NCI-H1694 treated with DMSO at 0.1 percent for 48 hours (cell line): ENCODE data around the gene YAP1.
"Not testable (repeated sequence)": the region's sequence is repeated elsewhere in the genome, so short reads cannot be mapped to it uniquely, and the experiment has no call there.

Source experiments
- DNase-seq: peaks from one replicate; lab custom pipeline; 2025; lab: John Stamatoyannopoulos, UW

Gene YAP1

DNA sequence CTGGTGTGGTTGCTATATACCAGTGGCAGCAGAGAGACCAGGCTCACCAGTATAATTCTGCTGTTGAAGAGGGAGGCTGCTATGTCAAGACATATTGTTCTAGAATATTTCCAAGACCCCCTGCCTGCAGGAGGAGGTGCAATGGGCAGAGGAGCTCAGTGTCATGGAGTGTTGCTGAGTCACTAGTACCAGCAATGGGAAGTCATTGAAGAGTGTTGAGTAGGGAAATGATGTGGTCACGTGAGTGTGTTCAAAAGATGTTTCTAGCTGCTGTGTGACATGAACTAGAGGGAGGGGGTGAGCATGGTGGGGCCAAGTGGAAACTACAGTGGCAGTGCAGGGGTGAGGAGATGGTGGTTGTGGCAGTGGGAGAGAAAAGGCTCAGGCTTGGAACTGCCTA is 130.8 kb downstream of the YAP1 start:
- no peak for DNase-seq

DNA sequence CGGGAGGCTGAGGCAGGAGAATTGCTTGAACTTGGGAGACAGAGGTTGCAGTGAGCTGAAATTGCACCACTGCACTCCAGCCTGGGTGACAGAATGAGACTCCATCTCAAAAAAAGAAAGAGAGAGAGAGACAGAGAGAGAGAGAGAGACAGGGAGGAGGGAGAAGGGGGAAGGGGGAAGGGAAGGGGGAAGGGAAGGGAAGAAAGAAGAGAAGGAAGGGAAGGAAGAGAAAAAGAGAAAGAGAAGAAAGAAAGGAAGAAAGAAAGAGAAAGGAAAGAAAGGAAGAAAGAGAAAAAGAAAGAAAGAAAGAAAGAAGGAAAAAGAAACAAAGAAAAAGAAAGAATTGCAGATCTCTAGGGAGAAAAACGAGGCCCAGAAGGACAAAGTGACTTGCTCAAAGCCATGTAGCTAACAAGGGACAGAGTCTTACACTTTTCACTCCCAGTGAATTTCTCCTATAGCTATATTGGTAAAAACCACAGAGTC is 133.2 kb downstream of the YAP1 start:
- no peak for DNase-seq

DNA sequence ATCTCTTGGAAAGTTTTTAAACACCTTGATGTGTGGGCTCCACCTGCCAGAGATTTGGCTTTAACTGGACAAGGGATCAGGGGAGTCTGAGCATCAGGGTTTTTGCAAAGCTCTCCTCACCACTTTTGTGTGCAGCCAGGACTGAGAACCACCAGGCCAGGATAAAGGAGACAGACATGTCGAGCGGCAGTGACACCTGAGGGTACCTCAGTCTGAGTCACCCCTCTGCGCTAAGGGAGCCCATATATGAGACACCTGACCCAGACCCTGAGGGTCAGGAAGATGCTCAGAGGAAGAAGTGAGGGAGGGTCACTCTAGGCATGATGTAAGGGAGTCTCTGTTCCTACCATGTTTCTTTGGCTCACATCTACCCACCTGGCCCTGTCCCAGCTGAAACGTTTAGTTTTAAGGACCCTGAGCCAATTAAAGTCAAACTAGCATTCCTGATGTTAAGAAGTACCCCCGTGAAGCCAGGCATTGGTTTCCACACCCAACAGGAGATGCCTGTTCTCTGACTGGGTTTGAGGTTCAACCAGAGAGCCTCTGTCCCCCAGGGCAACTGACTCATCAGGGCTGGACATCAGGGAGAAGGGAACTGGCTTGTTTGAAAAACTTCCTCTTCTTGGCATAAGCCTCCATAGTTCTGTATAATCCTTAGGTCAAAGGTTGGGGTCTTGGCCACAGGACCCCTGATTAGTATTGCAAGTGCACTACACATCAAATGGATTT is 134.6 kb downstream of the YAP1 start:
- DNase-seq, result no peak

DNA sequence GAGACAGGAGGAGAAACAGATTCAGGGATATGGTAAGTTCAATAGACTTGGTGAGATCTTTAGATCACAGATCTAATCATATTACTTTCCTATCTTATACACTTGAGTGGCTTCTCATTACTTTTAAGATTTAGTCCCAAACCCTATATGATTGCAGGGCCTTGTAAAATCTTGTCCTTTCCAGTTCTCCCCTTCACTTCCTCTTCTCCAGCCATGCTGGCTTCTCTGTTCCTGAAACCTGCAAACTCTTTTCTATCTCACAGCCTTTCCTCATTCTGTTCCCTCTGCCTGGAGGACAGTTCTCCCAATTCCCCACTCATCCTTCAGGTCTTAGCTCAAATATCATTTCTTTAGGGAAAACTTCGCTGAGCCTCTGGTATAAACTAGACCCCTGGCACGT is 141.2 kb downstream of the YAP1 start:
- no peak for DNase-seq

DNA sequence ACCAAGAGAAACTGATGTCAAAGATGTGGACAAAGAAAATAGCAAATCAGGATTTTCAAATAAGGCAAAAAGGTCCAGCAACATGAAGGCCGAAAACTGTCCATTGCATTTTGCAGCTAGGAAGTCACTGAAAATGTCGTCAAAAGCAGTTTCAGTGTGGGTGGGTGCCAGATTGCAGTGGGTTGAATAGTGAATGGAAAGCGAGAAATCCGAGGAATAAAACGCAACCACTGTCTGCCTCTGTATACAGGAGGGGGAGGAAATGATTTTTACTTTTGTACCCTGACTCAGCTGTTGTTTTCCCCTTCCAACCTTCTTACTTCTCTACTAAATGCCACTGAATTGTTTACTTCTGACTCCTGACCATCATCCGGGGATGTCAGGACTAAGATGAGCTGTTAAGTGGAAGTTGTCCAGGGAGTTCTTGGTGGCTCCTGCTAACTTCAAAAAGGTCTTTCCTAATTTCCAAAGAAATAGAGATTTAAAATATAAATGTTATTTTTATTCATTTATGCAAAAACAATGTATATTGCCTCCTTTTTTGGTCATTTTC is 142.2 kb downstream of the YAP1 start:
- DNase-seq, result no peak

DNA sequence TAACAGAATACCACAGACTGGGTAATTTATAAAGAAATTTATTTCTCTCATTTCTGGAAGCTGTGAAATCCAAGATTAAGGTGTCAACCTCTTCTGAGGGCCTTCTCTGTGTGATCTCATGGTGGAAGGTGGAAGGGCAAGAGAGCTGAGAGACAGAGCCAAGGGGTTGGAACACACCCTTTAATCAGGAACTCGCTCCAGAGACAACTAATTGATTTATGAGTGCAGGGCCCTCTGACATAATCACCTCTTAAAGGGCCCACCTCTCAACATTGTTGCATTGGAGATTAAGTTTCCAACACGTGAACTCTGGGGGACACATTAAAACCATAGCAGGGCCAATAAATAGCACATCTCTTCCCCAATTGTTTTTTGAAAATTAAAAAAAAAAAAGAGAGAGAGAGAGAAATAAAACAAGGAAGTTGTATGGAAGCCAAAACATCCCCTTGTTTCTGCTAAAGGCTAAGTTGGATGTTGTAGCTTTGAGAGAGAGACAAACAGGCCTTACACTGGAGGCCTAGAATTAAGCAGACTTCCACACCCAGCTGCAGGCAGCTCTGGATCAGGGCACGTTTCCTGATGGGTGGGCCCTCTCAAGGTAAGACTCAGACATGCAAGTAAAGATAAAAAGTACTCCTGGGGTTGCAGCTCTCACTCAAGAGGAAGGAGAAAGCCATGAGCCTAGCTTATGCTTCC is 142.9 kb downstream of the YAP1 start:
- no peak for DNase-seq

DNA sequence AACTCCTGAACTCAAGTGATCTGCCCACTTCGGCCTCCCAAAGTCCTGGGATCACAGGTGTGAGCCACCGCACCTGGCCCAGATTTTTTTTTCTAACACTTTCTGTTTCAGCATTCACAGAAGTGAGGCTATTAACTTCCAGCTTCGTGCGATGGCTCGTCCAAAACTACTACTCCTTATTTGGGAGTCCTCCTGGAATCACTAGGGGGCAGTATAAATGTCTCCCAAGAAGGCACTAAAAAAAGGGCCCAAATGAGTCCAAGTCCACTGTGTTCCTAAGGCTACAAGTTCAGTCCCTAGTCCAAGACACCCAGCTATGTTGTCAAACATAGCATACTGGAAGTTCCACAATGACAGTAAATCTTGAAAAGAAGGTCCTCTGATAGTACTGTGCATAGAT is 143.8 kb downstream of the YAP1 start:
- DNase-seq, result no peak

DNA sequence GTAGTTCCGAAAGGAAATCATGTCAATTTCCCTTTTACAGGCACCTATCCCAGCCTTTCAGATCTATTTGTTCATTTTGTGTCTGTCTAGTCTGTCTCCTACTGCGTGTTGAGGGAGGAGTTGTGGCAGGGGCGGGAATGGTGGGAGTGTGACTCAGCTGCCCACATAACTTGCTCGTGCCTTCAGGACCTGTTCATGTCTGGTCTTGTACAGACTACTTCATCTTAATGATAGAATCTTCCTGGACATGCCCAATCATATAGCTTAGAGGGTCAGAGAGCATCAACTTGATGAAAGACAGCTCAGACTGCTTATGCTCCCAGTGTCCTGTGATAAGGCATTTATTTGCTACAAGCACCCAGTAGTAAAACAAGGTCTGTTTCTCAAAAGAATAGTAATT is 146.0 kb downstream of the YAP1 start:
- no peak for DNase-seq

DNA sequence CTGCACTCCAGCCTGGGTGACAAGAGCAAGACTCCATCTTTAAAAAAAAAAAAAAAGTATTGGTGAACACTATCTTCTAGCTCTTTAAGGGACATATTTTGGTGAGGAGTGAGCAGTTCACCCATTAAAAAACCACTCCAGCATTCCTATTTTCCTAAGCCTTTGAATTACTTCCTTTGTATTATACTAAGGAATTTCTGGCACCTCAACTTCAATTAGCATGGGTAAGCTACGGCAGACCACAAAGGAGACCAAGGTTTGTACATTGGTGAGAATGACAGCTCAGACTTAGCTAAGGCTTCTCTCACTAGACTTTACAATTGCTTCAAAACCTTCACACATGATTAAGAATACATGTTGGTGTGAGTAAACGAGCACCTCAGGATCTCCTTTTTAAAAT is 150.0 kb downstream of the YAP1 start:
- no peak for DNase-seq

DNA sequence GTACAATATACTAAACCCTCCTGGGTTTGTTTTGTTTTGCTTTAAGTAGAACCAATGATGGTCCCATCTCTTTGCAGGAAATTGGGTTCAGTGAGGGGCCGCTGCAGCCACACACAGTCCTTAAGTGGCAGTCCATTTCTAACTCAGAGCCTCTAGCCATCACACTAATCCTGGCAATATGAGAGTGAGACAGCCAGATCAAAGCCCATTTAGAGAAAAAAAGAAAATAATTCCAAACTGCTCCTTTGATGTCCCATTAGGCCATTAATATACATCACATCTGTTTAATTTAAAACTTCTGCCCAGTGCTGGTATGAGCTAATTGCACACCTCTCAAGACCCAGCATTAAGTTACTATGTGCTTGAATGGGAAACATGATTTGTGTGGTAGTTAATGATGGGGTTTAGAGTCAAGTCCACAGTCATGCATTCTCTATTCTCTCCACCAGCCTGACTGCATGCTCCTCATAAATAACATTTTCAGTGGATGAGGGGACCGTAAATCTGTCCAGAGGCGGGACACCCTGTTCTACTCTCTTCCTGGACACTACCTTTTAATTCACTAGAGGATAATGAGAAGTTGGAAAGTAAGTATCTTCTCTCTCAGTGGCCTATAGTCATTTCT is 153.2 kb downstream of the YAP1 start:
- no peak for DNase-seq

DNA sequence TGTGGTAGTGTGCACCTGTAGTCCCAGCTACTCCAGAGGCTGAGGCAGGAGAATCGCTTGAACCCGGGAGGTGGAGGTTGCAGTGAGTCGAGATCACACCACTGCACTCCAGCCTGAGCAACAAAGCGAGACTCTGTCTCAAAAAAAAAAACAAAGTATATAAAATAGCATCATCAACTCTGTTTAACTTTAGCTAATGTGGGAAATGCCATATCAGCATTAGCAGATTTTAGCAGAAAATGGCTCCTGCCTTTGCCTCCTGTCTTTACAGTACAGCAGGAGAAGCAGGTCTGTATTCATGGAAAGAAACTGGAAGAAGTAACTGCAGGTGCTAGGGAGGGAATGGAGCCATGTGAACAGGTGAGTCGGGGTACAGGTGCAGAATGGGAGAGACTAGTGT is 154.5 kb downstream of the YAP1 start:
- not testable (repeated sequence) for DNase-seq

DNA sequence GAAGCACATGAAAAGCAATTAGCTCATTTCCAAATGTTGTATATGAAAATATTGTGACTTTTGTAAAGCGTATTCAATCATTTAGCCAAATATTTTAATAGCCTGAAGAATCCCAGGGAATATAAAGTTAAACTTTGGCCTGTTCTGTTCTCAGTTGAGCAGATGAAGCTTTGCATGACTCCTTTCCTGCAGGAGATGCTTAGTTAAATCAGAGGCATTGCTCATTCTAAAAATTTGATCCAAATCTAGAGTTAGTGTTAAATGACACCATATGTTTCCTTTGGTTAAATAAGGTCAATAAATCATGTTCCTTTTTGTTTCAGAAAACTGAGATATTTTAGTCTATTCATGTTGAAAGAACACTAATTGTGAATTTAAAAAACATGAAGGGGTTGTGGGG is 155.9 kb downstream of the YAP1 start:
- no peak for DNase-seq

DNA sequence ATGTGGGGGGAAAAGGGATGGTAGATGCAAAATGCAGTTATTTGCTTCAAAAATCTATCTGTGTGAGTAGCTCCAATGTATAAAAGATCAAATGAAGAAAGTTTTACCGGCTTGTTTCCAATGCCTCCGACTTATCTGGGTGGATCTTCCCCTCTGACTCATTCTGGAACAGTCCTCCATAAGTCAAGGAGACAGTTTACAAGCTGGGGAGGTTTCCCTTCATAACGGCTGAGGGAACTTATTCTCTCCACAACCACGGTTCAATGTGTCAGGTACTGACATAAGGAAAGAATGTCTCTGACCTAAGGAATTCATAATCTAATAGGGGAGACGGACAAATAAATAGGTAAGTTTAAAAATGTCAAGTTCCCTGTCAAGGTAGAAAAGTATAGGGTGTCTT is 157.4 kb downstream of the YAP1 start:
- no peak for DNase-seq

DNA sequence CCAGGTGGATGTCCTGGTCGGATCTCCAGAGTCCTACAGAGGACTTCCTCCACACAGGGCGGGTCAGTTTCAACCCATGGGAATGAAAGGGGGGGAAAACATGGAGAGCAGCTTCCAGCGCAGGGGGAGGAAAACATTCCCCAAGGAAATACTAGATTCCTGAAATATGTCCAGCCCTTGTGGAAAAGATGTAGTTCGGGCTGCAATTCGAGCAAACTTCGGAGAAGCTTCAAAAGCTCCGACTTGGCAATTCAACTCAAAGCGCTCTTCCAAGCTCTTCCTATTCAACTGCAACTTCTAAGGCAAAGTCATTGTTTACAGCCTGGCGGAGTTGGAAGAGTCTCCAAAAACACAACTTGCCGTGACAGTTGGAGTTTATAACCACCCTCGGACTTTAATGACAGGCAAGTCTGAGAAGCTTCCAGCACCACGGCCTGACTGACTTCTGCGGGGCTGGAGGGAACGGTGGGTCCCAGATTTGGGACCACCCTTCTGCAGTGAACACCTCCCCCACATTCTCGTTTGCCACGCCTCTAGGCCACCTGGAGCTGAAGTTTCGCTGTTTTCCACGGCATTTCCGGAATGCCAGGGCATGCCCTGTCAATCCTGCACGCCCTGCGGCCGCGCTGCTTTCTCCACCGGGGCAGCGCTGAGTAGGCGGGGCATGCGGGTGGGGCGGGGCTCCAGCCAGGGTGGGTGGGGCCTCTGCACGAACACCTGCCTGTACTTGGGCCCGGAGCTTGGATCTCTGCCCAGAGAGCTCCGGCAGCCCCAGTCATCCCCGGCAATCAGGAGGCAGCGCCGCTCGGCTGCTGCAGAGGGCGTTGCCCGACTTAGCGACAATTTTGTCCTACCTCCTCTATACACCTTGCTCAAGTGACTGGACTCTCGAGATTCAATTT is 158.1 kb downstream of the YAP1 start:
- DNase-seq, result no peak

DNA sequence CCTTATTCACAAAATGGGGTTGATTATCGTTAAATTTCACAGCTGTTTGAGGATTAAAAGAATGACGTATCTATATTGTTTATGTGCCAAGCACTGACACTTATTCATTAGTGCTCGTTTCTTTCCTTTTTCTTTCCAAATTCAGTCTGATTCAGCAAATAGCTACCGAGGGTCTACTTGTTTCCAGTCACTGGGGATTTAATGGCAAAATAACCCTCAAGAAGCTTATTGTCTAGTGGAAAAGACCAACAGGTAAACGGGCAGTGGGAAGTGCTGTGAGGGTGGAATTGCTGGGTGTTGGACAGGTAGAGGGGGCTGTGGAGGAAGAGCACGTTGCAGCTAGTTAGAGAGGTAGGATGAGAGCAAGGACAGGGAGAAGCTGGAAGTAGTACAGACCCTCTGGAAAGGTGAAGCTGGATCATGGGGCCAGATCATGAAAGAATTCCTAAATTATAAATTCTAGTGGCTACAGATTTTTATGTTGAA is 158.8 kb downstream of the YAP1 start:
- DNase-seq, result no peak

DNA sequence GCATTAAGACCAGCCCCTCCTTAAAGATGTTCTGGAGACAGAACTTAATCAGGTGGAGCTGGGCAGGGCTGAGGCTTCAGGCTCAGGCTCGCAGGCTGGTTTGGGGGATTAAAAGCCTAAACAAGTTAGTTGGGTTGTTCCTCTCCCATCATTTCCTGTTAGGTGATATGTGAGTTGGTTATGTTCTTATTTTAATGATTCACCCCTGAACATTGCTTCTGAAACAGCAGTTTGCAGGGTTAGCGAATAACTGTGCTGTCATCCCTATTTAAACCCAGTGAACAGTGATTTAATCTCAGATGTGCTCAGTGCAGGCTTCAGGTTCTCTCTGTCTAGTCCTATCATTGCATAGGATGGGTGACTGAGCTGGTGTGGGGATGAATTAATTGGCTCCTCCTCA is 159.7 kb downstream of the YAP1 start:
- DNase-seq, result no peak

DNA sequence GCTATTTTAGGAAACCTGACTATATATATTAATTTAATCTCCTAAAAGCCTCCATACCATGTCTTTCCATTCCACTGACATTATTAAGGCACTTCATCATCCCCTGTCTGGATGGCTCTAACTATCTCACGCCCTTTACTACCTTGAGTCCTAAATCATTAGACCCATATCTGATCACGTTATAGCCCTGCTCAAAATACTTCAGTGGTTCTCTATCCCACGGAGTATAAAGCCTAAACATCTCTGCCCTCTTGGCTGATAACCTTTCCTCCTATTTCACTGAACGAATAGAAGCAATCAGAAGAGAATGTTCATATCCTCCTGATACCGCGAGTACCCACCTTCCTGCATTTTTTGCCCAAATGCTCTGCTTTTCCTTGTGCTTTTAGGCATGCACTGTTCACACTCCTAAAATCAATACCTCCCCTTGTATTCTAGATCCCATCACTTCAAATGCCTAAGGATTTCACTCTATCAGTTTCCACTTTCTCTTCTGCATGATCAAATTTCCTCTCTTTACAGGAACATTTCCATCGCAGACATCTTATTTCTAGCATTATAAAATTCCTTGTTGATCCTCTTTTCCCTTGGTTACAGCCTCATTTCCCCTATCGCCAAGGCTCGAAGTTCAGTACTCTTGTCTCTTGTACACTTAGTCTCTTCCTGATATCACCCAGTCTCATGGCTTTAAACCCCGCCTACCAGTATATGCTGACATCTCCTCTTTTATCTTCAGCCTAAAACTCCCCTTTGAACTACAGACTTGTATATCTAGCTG is 162.0 kb downstream of the YAP1 start:
- DNase-seq, result no peak

DNA sequence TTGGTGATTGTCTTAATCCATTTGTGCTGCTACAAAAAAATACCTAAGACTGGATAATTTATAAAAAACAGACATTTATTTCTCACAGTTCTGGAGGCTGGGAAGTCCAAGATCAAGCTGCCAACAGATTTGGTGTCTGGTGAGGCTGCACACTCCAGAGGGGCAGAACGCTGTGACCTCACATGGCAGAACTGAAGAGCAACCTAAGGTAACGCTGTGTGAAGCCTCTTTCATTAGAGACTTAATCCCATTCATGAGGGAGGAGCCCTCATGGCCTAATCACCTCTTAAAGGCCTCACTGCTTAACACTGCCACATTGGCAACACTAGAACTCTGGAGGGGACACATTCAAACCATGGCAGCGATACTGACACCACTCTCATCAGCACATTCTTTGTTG is 164.4 kb downstream of the YAP1 start:
- no peak for DNase-seq

DNA sequence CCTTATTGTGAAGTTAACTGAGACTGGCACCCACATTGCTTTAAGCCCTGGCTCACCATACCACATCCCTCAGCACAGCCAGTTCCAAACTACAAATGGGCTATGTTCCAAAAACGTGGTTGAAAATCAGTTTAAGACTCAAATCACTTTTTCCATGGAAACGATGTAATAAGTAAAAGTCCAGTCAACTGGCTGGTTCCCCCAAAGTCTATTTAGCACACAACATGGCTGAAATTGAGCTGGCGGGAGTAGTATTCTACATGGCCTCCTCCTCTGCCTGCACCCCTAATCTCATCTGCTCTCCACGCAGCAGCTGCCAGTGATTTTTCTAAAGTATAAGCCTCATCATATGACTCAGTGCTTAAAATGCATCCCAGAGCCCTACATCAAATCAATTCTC is 166.1 kb downstream of the YAP1 start:
- DNase-seq, result no peak

DNA sequence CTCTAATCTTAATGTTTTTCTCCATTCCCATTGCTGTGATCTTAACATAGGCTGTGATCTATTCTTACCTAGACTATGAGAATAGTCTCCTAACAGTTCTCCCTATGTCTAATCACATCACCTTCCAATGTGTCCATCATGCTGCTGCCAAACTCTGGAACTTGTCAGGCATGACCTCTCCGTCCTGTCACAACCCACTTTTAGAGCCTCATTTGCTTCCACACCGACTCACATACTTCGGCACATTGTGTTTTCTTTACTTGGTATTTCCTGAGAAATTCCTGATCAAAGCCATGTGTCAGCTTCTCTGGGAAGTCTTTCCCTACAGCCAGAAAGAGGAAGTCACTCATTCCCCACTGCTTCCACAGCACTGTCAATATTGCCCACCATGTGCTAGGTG is 166.5 kb downstream of the YAP1 start:
- no peak for DNase-seq

DNA sequence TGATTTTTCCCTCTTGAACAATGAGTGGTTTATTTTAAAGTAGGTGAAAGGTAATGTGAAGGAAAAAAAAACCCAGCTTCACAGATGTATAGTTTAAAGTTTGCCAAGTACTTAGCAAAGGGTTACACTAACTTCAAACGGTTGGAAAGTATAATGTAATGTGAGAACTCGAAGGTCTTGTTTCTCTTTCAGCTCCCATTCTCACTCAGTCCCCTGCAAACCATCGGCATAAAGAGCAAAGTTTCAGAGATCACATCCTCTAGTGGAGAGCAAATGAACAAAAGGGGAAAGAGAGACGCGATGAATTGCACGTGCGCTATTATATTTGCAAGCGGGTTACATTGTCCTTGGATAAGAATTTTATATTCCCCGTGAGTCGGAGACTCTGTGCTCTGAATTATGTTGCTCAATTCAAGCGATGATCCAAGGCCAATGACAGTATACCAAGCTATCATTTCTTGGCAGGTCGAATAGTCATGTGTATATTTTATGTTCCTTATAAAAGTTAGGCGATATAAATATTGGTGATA is 169.5 kb downstream of the YAP1 start:
- no peak for DNase-seq
